A549 treated with RU486 at 1 μM for 4 hours (cell line): Measurements from ENCODE around the gene IBSP. TPM values are rescaled to one million over a fixed set of nuclear protein-coding genes. Genes with fewer than 3 reads are reported as not detected.

ENCODE experiments used
- total RNA-seq: library from RNA; stranded (reverse); fragments of 200-300 nt; extraction: Qiagen RNA extraction; gene quantifications from 5 replicates; pipeline ENCODE4 v1.2.3, GENCODE V29; 2022; ENCODE audit warnings: low read depth

Gene IBSP, protein sequence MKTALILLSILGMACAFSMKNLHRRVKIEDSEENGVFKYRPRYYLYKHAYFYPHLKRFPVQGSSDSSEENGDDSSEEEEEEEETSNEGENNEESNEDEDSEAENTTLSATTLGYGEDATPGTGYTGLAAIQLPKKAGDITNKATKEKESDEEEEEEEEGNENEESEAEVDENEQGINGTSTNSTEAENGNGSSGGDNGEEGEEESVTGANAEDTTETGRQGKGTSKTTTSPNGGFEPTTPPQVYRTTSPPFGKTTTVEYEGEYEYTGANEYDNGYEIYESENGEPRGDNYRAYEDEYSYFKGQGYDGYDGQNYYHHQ
- total RNA-seq, result not detected in 5 replicates

DNA sequence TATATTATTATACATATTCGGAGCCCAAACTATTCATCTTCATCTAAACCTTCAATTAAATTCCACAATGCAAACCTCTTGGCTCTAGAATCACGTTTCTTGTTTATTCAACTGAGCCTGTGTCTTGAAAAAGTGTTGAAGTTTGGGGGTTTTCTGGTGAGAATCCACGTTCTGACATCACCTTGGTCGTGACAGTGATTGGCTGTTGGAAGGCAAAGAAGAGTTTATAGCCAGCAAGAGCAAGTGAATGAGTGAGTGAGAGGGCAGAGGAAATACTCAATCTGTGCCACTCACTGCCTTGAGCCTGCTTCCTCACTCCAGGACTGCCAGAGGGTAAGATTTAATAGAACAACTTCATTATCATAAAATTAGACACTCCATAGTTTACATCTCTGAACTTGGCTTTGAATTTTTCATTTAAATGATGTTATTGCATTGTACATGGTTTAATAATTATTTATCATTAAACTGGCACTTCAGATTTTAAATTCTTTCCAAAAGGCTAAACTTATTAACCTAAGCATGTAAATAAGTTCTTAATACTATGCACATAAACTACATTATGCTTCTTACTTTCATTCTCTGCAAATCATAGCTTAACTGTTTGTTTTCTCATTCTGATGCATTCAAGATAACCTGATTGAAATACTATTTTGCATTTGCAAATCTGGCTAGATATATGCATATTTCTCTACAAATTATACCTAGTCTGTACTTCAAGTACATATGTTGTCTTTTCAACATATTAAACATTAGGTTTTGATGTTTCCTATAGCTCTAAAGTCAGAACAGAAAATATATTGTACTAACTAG lies at the start of gene IBSP:
TSS of gene IBSP (plus strand) at position 254 of the 813 bp plus-strand sequence. CDS start 2,808 bp downstream, outside the sequence.

DNA sequence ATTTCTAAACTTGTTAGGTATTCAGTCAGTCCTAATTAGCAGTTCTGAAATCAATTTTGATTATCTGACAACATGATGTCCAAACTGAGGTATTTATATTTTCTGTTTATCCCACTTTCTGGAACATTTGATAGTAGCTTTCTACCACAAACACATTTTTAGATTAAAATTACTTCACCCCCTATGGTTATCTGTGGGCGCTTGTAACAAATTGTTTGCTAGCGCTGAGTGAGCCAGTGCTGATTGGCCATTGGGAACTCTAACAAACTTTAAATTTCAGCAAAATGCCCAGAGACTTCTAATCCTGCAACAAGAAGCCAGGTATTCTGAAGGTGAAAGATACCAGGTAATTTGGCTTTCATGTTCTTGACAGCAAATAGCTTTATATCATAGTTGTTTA lies 33.3 kb downstream of the IBSP start, which contains the start of gene MEPE:
TSS of gene MEPE (plus strand) at position 301 of the 400 bp plus-strand sequence. CDS start 1,746 bp downstream, outside the sequence.

Other genes starting within 250 kb of the IBSP start
- gene DSPP, start 191.0 kb upstream of the IBSP start, total RNA-seq, result not detected in 5 replicates
- not detected in 5 replicates for gene DMP1, start 149.3 kb upstream of the IBSP start, total RNA-seq
- gene MEPE, start 33.4 kb downstream of the IBSP start, total RNA-seq, result not detected in 5 replicates
- gene SPP1, start 176.2 kb downstream of the IBSP start, total RNA-seq, result 154 to 221 TPM (median 176 TPM) in 5 replicates
- 15.4 to 25.0 TPM (median 22.0 TPM) in 5 replicates for gene PKD2, start 208.1 kb downstream of the IBSP start, total RNA-seq